H9 (cell line): ENCODE data around the gene COG4. TPM values are rescaled to one million over a fixed set of nuclear protein-coding genes. Genes with fewer than 3 reads are reported as not detected.

Source experiments
- DNase-seq: peaks from one replicate; pipeline ENCODE4 v3.0.0-alpha.2; 2017
- H2AFZ ChIP-seq: one replicate; pipeline ENCODE4 v1.6.1; 2013; ENCODE audit warnings: mild to moderate bottlenecking, low read length, control low read depth, moderate library complexity
- H2AK5ac ChIP-seq: 2 replicates; pipeline ENCODE4 v1.6.1; 2013; ENCODE audit warnings: low read length, control low read depth, mixed read lengths; ENCODE audit not compliant: insufficient read length
- H2BK120ac ChIP-seq: one replicate; pipeline ENCODE4 v1.6.1; 2013; ENCODE audit warnings: low read depth, mild to moderate bottlenecking, low read length, control low read depth, inconsistent platforms; ENCODE audit not compliant: poor library complexity, severe bottlenecking
- H2BK12ac ChIP-seq: 2 replicates; pipeline ENCODE4 v1.6.1; 2013; ENCODE audit warnings: low read length, control low read depth, mixed read lengths, low read depth; ENCODE audit not compliant: insufficient read length
- H2BK15ac ChIP-seq: 2 replicates; pipeline ENCODE4 v1.6.1; 2013; ENCODE audit warnings: low read depth, low read length, control low read depth
- H2BK20ac ChIP-seq: one replicate; pipeline ENCODE4 v1.6.1; 2013; ENCODE audit warnings: low read depth, mild to moderate bottlenecking, low read length, control low read depth, inconsistent platforms; ENCODE audit not compliant: poor library complexity, severe bottlenecking
- H2BK5ac ChIP-seq: 2 replicates; pipeline ENCODE4 v1.6.1; 2013; ENCODE audit warnings: low read length, control low read depth, mixed read lengths; ENCODE audit not compliant: insufficient read length
- H3K14ac ChIP-seq: 2 replicates; pipeline ENCODE4 v1.6.1; 2013; ENCODE audit warnings: low read length, control low read depth; ENCODE audit not compliant: insufficient read depth
- H3K18ac ChIP-seq: 2 replicates; pipeline ENCODE4 v1.6.1; 2013; ENCODE audit warnings: low read depth, mild to moderate bottlenecking, mixed read lengths, low read length, control low read depth; ENCODE audit not compliant: insufficient read length
- H3K23ac ChIP-seq: 2 replicates; pipeline ENCODE4 v1.6.1; 2013; ENCODE audit warnings: low read length, control low read depth, mixed read lengths, low read depth; ENCODE audit not compliant: insufficient read length
- H3K23me2 ChIP-seq: 2 replicates; pipeline ENCODE4 v1.6.1; 2013; ENCODE audit warnings: low read depth, mild to moderate bottlenecking, mixed read lengths, low read length, control low read depth; ENCODE audit not compliant: insufficient read length, poor library complexity, severe bottlenecking
- H3K27ac ChIP-seq: 2 replicates; pipeline ENCODE4 v1.5.1; 2013; ENCODE audit warnings: low read length, control low read depth, mixed read lengths, low read depth; ENCODE audit not compliant: insufficient read length
- H3K27me3 ChIP-seq: 2 replicates; pipeline ENCODE4 v1.6.1; 2013; ENCODE audit warnings: low read length, control low read depth, inconsistent platforms; ENCODE audit not compliant: insufficient read depth
- H3K4ac ChIP-seq: 2 replicates; pipeline ENCODE4 v1.6.1; 2013; ENCODE audit warnings: low read depth, mild to moderate bottlenecking, control low read depth, inconsistent platforms, low read length, moderate library complexity
- H3K4me1 ChIP-seq: 2 replicates; pipeline ENCODE4 v1.6.1; 2013; ENCODE audit warnings: low read length, control low read depth, inconsistent platforms; ENCODE audit not compliant: insufficient read depth
- H3K4me2 ChIP-seq: 2 replicates; pipeline ENCODE4 v1.6.1; 2013; ENCODE audit warnings: low read length, control low read depth, mixed read lengths; ENCODE audit not compliant: insufficient read length, insufficient read depth
- H3K56ac ChIP-seq: 2 replicates; pipeline ENCODE4 v1.6.1; 2013; ENCODE audit warnings: low read depth, mild to moderate bottlenecking, mixed read lengths, low read length, control low read depth; ENCODE audit not compliant: insufficient read length
- H3K79me1 ChIP-seq: 2 replicates; pipeline ENCODE4 v1.6.1; 2013; ENCODE audit warnings: low read depth, mild to moderate bottlenecking, moderate library complexity, low read length, control low read depth, inconsistent platforms; ENCODE audit not compliant: insufficient read depth, poor library complexity, severe bottlenecking
- H3K79me2 ChIP-seq: 2 replicates; pipeline ENCODE4 v1.6.1; 2013; ENCODE audit warnings: low read length, control low read depth, inconsistent platforms; ENCODE audit not compliant: insufficient read depth
- H3K9ac ChIP-seq: 2 replicates; pipeline ENCODE4 v1.6.1; 2013; ENCODE audit warnings: low read length, control low read depth, mixed read lengths; ENCODE audit not compliant: insufficient read length; ENCODE audit errors: extremely low read depth
- H3K9me3 ChIP-seq: one replicate; pipeline ENCODE4 v1.6.1; 2013; ENCODE audit warnings: low read depth, low read length, inconsistent platforms; ENCODE audit not compliant: control insufficient read depth
- H3T11ph ChIP-seq: one replicate; pipeline ENCODE4 v1.6.1; 2013; ENCODE audit warnings: mild to moderate bottlenecking, low read length, control low read depth, inconsistent platforms
- H4K20me1 ChIP-seq: one replicate; pipeline ENCODE4 v1.6.1; 2013; ENCODE audit not compliant: control insufficient read depth, insufficient read length, insufficient read depth
- H4K5ac ChIP-seq: 2 replicates; pipeline ENCODE4 v1.6.1; 2013; ENCODE audit warnings: low read depth, mild to moderate bottlenecking, mixed read lengths, low read length, control low read depth; ENCODE audit not compliant: insufficient read length
- H4K8ac ChIP-seq: replicated peaks from 2 replicates; pipeline ENCODE4 v1.6.1; 2013; ENCODE audit warnings: low read length, control low read depth, mixed read lengths, low read depth; ENCODE audit not compliant: insufficient read length
- H4K91ac ChIP-seq: 2 replicates; pipeline ENCODE4 v1.6.1; 2013; ENCODE audit warnings: low read depth, mild to moderate bottlenecking, moderate library complexity, mixed read lengths, low read length, control low read depth; ENCODE audit not compliant: insufficient read length
- H3K27ac Mint-ChIP-seq, 3 experiments: 2 replicates in 2 of 3; 3 replicates in 1 of 3; pipeline ENCODE4 v1.8.0; 2020 to 2021; ENCODE audit warnings: mixed read lengths in 3 of 3, mild to moderate bottlenecking in 1 of 3, moderate library complexity in 1 of 3
- H3K27me3 Mint-ChIP-seq: 2 replicates; pipeline ENCODE4 v1.8.0; 2021; ENCODE audit warnings: low read depth, mild to moderate bottlenecking, moderate library complexity, mixed read lengths
- H3K36me3 Mint-ChIP-seq, 3 experiments: 2 replicates in 2 of 3; 3 replicates in 1 of 3; pipeline ENCODE4 v1.8.0; 2020 to 2021; ENCODE audit warnings: low read depth in 3 of 3, mixed read lengths in 3 of 3; ENCODE audit not compliant: insufficient read depth in 1 of 3
- H3K4me1 Mint-ChIP-seq, 2 experiments: 2 replicates each; pipeline ENCODE4 v1.8.0; 2020; ENCODE audit warnings: mixed read lengths in 2 of 2
- H3K4me3 Mint-ChIP-seq, 2 experiments: 2 replicates in 1 of 2; 3 replicates in 1 of 2; pipeline ENCODE4 v1.8.0; 2020 to 2021; ENCODE audit warnings: mild to moderate bottlenecking in 2 of 2, mixed read lengths in 2 of 2, moderate library complexity in 1 of 2
- H3K9me3 Mint-ChIP-seq, 2 experiments: 2 replicates in 1 of 2; 3 replicates in 1 of 2; pipeline ENCODE4 v1.8.0; 2020; ENCODE audit warnings: mild to moderate bottlenecking in 2 of 2, mixed read lengths in 2 of 2, moderate library complexity in 1 of 2
- total RNA-seq: library from RNA; stranded (reverse); gene quantifications from 2 replicates; pipeline ENCODE4 v1.2.1, GENCODE V29; 2021
- TF ChIP-seq, protein P1 (sequence below): fragments of 200-600 bp; sonication (generic); conservative IDR thresholded peaks from 3 replicates; pipeline ENCODE4 v1.8.0; 2021; ENCODE audit warnings: antibody characterized with exemption, mild to moderate bottlenecking

Gene COG4
- total RNA-seq, 1 experiment from 2014 or later = 51.9 TPM

DNA sequence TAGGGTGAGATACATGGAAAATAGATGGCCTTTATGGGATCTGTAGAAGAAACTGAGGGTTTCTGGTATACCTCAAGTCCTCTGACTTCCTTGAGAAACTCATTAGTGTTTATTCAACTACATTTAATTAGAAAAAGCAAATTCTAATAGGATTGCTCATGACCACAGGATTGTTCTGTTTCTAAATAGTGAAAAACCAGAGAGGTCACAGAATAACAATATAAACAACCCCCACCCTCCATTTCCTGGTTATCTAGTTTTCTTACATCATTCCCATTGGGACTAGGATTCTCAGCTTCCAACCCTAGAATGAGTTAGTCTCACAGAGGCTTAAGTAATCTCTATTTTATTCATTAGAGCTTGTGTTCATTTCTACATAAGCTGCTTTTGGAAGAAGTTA is 30.3 kb upstream of the COG4 start:
- Mint-ChIP-seq H3K27ac (peak overlapping the region in 1 of 3 experiments; percentile 45; a peak in 2 of 7 replicates), H3K36me3 (peaks cover 67 to 95% (median 90%) of the 10 kb centered on the region in 3 experiments; a peak in 6 of 7 replicates), H3K27me3 (no peaks in the 10 kb centered on the region), H3K4me3 (no peak overlapping the region), H3K4me1 (peaks cover 12 to 22% of the 10 kb centered on the region in 2 experiments), H3K9me3 (no peaks in the 10 kb centered on the region)
- Histone ChIP-seq H3K9me3 (no peaks in the 10 kb centered on the region), H4K91ac (no peak overlapping the region), H3K4ac (no peak overlapping the region), H2BK12ac (no peak overlapping the region), H3K18ac (no peak overlapping the region), H2BK120ac (no peak overlapping the region), H3K23ac (no peak overlapping the region), H3K56ac (no peak overlapping the region), H4K8ac (no peak overlapping the region), H2AK5ac (no peak overlapping the region), H3K4me1 (no peaks in the 10 kb centered on the region), H3K4me2 (no peak overlapping the region), H3K27me3 (no peaks in the 10 kb centered on the region), H2AFZ (no peak overlapping the region), H3K14ac (no peak overlapping the region), H3K79me2 (peaks cover 2% of the 10 kb centered on the region; the same call in 1 of the 2 replicates), H2BK20ac (no peak overlapping the region), H3K79me1 (no peaks in the 10 kb centered on the region), H3K9ac (no peak overlapping the region), H2BK5ac (no peak overlapping the region), H4K20me1 (no peaks in the 10 kb centered on the region), H3T11ph (no peak overlapping the region), H3K27ac (no peak overlapping the region), H4K5ac (no peak overlapping the region), H3K23me2 (no peaks in the 10 kb centered on the region), H2BK15ac (no peak overlapping the region)
- TF ChIP-seq, protein P1, sequence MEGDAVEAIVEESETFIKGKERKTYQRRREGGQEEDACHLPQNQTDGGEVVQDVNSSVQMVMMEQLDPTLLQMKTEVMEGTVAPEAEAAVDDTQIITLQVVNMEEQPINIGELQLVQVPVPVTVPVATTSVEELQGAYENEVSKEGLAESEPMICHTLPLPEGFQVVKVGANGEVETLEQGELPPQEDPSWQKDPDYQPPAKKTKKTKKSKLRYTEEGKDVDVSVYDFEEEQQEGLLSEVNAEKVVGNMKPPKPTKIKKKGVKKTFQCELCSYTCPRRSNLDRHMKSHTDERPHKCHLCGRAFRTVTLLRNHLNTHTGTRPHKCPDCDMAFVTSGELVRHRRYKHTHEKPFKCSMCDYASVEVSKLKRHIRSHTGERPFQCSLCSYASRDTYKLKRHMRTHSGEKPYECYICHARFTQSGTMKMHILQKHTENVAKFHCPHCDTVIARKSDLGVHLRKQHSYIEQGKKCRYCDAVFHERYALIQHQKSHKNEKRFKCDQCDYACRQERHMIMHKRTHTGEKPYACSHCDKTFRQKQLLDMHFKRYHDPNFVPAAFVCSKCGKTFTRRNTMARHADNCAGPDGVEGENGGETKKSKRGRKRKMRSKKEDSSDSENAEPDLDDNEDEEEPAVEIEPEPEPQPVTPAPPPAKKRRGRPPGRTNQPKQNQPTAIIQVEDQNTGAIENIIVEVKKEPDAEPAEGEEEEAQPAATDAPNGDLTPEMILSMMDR = no peak
- no peak for DNase-seq
